ENCODE data around the gene KMT2E.
"Not testable (repeated sequence)": the region's sequence is repeated elsewhere in the genome, so short reads cannot be mapped to it uniquely, and the experiment has no call there.

Gene KMT2E

GRCh38 chr7:104983578-104984539, 30.1 kb upstream of the KMT2E start:
- no peak for FAIRE-seq

DNA sequence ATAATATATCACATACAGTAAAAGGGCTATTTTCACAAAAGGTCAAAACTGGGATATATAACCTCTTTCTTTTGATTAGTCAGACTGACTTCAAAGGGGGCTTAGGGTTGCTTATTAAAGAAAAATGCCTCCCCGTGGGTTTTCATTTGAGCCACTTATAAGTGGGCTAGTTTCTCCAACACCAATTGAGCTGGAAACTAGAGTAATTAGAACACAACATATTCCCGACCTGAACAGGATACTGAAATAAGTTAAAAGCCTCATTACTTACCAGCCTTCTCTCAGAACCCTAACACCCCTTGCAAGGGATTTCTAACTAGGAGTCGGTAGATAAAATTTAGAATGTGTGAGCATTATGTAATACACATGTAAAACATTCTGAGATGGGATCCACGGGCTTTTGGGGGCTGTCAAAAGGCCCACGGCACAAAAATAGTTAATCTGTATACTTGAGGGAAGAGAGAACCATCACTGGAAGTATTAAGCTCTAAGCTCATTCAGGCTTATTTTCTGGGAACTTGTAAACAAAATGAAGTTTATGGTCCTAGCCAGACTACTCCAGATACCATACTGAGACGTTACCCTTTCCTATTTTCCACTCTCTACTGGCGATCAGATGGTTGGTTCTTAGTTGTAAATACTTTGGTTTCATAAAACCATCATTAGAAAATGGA, 29.3 kb upstream of the KMT2E start:
- FAIRE-seq = no peak

DNA sequence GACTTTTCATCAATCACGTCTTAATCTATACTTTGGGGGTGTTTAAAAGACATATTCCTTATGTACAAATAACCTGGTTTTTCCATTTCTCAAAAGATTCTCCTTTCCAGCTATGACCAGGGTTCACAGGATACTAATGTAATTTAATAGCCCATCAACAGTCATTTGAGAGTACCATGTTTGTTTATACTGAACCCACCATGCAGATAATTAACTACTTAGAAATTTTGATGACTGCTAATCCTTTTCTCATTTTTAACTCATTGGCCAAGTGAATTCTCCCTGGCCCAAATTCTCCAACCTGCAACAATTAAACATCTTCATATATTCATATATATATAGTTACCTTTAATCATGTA, 28.8 kb upstream of the KMT2E start:
- no peak for FAIRE-seq

DNA sequence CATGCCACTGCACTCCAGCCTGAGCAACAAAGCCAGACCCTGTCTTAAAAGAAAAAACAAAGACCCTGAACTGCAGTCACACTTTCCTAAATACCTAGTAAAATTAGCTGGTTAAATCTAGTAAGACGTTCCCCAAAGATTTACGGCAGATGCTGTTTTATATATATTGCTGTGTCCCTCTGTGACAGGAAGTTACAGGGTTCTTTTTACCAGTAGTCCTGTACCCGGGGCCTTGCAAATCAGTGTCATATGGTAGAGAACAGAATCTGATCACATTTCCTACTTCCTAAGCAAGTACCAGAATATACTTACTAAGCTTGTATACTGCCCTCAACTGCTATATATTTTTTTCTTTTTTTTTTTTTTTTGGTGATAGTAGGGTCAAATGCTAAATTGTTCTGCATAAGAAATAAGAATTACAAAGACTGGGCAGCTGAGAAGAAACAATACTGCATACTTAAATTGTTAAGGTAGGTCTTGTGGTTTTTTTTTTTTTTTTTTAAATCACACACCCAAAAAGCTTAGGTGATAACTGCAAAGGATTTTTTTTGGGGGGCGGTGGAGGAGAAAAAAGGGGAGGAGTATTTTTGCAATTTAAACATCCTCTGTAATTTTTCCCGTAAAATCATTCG, 27.3 kb upstream of the KMT2E start:
- no peak for FAIRE-seq

GRCh38 chr7:104987403-104987802, 26.6 kb upstream of the KMT2E start:
- FAIRE-seq = not testable (repeated sequence)

GRCh38 chr7:104990983-104991382, 23.0 kb upstream of the KMT2E start:
- no peak for FAIRE-seq

- no peak for FAIRE-seq
These were observed 21.7 kb upstream of the KMT2E start for GRCh38 chr7:104992306-104992705.

- no peak for FAIRE-seq
These were observed 20.7 kb upstream of the KMT2E start for GRCh38 chr7:104993217-104993862.

DNA sequence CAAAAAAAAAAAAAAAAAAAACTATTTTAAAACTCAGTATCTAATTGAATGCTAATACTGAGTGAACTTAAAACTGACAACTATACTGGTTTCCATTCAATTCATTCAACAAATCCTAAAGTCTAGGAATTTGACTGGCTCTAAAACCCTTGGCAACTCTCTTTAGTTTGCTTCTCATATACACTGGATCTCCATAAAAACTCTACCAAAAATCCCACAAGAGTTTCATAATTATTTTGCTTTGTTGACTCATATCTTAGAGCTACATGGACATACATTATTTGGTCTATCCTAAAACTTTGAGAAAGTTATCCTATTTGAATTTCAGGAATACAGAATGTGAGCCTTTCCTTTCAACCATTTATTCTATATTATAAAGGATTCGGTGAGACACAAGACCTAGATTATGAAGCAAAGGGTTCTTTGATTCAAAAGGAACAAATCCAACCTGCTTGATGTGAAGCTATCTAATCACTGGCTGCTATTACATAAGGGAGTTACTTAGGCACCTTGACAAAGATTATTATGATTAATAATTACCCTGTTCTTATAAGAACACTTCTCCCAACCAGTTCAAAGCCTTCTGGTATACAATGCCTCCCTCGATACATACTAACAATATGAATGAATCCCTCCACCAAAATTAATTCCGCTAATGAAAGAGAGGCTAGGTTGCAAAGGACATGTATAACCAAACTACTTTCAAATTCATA, 15.8 kb upstream of the KMT2E start:
- FAIRE-seq = no peak

DNA sequence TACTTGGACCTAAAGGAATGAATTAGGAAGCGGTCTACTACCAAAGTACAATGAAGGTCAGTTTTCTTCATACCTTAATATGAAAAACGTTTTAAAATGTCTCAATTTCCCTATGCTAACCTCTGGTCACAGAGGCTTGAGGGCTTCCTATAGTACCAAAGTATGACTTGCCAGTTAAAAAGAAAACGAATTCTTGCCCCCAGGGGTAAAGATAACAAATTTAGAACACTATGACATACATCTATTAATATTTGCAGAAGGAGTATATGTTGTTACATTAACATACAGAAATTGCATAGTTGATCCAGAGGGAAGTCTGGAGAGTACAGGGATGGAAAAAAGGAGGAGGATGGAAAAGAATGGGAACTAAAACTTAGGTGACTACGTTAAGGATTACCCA, 13.8 kb upstream of the KMT2E start:
- FAIRE-seq = no peak

GRCh38 chr7:105000927-105001336, 13.1 kb upstream of the KMT2E start:
- FAIRE-seq = no peak

DNA sequence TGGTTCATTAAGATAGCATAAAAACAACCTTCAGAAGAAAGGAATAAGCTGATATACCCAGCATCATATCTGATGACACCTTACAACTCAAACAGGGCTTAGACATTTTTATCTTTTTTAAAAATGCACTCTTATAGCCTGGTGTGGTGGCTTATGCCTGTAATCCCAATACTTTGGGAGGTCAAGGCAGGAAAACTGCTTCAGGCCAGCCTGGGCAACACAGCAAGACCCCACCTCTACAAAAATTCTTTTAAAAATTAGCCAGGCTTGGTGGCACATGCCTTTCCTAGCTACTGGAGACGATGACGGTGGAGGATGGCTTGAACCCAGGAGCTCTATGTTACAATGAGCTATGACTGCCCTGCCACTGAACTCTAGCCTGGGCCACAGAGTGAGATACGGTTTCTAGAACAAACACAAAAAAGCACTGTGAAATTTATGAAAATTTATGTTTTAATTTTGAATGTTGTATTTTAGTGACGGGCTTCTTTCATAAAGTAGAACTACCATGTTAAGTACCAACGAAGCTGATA, 12.3 kb upstream of the KMT2E start:
- no peak for FAIRE-seq

DNA sequence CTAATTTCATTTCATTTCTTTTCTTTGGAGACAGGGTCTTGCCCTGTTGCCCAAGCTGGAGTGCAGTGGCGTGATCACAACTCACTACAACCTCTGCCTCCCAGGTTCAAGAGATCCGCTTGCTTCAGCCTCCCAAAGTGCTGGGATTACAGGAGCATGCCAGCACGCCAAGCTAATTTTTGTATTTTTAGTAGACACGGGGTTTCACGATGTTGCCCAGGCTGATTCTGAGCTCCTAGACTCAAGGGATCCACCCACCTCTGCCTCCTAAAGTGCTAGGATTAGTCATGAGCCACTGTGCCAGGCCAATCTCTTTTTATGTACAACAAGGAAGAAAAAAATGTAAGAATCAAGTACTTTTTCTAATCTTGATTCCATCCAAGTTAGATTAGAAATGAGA, 10.7 kb upstream of the KMT2E start:
- no peak for FAIRE-seq

DNA sequence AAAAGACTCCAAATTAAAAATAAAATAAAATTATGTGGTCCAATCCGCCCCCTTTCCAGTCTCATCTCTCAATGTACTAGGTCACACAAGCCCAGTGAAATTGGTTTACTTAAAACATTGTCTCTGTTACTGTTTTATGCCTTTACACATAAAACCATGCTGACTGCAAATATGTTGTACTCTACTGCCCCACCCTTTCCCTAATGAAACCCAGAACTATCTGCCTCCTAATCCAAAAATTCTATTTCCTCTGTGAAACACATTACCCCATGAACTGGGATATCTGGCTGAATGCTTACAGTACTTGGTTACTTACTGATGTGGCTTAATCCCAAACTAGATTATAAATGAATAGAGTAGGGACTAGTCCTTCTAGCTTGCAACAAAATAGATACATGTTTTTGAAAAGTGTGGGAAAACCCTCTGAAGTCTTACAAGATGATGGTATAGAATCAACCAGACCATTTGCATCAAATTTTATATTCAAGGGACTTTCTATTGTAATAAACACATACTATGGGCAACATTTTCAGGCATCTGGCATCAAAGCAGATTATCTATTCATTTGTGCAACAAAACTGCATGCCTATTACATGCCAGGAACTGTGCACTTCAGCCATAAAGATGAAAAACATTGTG, 10.0 kb upstream of the KMT2E start:
- FAIRE-seq = peak; percentile 60

DNA sequence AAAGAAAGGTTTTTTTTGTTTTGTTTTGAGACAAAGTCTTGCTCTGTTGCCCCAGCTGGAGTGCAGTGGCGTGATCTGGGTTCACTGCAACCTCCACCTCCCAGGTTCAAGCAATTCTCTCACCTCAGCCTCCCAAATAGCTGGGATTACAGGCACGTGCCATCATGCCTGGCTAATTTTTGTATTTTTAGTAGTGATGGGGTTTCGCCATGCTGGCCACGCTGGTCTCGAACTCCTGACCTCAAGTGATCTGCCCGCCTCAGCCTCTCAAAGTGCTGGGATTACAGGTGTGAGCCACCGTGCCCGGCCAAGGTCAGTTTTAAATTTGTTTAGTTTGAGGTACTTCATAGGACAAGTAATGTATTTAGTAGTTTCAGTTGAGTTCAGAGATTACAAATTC, 9.0 kb upstream of the KMT2E start:
- not testable (repeated sequence) for FAIRE-seq

- FAIRE-seq = not testable (repeated sequence)
These were observed 8.5 kb upstream of the KMT2E start for GRCh38 chr7:105005486-105005885.

DNA sequence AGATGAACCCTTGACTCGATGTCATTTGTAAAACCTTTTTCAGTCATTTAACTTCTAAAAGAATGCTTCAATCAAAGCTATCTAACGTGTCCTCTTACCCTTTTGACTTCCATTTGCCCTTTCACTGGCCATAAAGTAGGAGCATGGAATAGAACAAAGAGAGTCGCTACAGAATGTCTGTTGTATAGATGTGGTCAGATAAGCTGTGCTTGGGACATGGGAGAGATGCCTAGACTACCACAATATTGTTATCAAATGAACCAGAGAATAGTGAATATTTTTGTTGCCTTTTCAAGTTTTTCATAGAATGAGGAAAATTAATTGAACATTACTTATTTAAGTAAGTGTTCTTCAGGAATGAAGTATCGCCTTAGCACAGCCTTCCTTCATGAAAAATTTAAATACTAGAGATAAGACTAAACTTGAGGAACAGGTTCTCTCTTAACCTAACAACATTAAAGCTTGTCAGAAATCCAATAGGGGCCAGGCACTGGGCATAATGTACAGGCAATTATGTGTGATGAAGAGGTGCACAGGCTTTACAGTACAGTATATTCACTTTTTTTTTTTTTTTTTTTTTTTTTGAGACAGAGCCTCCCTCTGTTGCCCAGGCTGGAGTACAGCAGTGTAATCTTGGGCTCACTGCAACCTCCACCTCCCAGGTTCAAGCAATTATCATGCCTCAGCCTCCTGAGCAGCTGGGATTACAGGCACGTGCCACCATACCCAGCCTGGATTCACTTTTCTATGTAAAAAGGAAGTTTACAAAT, 7.5 kb upstream of the KMT2E start:
- no peak for FAIRE-seq

GRCh38 chr7:105007298-105007697, 6.7 kb upstream of the KMT2E start:
- no peak for FAIRE-seq

DNA sequence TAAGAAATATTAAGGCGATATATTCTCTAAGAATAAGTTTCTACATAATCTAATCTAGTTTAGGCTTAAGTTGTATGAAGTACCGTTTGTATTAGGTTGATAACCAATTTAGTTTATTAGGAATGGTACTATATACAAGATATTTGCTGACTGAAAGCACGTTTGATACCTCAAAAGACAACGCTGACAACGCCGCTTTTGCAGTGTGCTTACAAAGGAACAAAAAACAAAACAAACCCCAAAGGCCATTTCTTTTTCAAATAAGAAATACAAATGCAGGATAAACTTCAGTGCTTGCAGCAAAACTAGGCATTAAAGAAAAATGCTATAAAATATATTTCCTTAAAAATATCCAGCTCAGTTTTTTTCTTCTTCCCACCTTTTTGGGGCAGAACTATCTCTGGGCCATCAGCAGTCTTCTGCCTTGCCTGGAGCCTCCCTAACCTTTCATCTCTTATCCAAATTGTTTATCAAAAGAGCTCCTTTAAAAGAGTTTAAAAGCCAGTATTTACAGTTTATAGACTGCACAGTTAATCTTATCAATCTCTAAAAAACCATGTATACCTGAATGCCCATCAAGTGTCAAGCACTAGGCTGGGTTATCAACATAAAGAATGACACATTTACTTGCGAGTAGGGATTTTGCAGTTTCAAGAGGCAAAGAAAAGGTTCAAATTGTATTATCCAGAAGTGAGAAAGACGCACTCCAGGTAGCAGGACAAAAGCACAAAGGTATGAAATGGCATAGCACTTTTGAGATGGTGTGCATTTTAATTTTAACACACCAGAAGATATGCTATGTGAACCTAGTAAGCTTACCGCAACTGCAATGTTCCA, 4.1 kb upstream of the KMT2E start:
- FAIRE-seq = no peak
